Kidney glomerular epithelial cell (primary cell): ENCODE results near the gene TSPEAR.
"Not testable (repeated sequence)": the region's sequence is repeated elsewhere in the genome, so short reads cannot be mapped to it uniquely, and the experiment has no call there.

ENCODE experiments used
- DNase-seq: peaks from one replicate; lab custom pipeline; 2025; lab: John Stamatoyannopoulos, UW

Gene TSPEAR

DNA sequence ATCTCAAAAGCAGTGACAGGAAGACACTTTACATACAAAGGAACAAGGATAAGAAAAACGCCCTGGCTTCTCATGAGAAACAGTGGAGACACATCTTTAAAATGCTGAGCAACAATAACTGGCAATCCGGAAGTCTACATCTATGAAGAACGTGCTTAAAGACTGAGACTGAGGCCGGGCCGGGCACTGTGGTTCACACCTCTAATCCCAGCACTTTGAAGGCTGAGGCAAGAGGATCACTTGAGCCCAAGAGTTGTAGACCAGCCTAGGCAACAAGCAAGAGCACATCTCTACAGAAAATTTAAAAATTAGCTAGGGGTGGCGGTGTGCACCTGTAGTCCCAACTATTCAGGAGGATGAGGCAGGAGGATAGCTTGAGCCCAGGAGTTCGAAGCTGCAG is 27.3 kb downstream of the TSPEAR start:
- DNase-seq = no peak

DNA sequence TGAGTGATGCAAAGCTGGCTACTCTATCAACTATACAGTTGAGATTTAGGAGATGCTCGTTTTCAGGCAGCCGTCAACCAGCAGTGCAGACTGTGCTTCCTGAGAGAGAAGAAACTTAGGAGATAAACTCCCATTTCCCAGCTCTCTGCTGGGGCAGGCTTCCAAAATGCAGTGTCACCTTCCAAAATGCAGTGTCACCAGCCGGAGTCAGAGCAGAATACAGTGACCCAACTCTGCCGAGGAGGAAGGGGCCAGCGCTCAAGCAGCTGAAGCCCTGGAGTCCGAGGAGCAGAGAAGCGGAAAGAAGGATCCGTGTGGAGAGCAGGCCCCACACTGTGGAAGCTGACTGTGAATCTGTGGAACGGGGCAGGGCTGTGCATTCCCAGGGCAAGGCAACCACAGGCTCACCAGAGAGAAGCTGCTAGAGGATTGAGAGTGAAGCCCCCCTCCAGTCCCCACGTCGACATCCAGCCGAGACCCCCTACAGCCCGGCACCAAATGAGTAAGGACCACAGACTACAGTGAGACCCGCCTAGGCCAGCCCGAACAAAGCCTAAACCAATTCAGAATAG is 28.7 kb downstream of the TSPEAR start:
- DNase-seq = no peak

DNA sequence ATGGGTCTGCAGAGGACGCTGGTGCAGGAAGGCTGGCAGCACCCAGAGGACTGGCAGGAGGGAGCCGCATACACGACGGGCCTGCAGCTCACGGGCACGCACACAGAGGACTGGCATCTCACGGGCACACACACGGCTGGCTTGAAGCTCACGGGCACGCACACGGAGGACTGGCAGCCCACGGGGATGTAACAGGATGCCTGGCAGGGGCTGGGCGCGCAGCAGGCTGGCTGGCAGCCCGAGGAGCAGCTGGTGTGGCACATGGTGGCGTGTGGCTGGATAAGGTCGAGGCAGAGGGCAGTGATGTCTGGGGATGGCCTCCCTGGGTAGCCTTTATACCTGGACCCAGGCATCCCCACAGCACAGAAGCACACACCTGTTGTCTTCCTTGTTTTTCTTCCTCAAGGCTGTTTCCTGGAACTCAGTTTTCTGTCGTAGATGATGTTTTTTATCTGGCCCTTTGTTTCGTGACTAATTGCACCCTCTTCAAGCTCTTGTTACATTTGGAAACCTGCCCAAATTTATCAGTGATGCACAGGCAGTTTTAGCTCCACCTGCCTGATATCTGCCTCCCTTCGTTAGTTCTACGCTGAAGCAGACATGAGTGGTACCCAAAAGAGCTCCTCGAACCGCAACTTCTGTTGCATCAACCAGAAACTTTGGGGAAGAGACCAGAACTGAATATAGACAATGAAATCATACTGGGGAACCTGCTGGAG is 29.4 kb downstream of the TSPEAR start, which contains the start of gene KRTAP12-1:
Gene KRTAP12-1 (minus strand): TSS at position 303 of the 719 bp plus-strand sequence. CDS start 40 bp downstream, at position 263.
- no peak for DNase-seq

DNA sequence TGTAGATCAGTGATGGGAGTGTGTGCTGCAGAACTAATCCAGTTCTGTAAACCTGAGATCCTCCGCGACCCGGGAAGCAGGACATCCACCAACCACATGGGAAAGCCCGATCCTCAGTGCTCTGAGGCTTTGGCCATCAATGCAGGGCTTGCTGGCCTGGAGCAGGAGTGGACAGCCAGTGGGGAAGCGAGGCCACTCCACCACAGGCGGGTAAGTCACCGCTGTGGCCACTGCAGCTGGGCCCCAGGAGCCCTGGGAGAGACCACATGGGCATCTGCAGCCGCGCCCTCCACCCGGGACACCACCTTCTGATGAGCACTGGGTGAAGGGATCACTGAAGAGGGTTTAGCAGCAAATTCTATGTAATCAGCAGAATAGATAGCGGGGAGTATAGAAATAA is 30.2 kb downstream of the TSPEAR start:
- DNase-seq = no peak

DNA sequence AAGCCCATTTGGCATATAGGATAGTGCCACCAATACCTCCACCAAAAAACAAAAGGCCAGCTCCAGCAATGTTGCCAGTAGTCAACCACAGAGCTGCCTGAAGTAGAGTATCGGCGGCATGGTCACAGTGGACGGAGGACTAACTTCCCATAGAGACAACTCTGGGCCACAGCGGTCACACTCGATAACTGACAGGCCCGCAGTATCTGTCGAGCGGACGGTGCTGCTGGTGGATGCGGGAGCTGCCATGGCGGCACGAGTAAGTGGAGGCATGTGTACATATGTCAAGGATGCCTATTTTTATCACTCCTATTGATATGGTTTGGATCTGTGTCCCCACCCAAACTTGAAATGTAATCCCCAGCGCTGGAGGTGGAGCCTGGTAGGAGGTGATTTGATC is 33.5 kb downstream of the TSPEAR start:
- DNase-seq = no peak

DNA sequence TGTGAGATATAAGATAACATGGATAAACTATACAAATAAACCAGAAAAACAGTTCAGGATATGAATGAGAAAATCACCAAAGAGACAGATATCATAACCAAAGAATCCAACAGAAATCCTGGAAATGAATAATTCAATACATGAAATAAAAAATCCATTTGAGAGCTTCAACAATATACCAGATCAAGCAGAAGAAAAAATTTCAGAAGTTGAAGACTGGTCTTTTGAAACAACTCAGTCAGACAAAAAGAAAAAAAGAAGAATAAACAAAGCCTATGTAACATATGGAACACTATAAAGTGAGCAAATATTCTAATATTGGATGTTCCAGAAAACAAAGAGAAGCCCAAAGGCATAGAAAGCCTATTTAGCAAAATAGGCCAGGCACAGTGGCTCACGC is 39.5 kb downstream of the TSPEAR start:
- DNase-seq = no peak

DNA sequence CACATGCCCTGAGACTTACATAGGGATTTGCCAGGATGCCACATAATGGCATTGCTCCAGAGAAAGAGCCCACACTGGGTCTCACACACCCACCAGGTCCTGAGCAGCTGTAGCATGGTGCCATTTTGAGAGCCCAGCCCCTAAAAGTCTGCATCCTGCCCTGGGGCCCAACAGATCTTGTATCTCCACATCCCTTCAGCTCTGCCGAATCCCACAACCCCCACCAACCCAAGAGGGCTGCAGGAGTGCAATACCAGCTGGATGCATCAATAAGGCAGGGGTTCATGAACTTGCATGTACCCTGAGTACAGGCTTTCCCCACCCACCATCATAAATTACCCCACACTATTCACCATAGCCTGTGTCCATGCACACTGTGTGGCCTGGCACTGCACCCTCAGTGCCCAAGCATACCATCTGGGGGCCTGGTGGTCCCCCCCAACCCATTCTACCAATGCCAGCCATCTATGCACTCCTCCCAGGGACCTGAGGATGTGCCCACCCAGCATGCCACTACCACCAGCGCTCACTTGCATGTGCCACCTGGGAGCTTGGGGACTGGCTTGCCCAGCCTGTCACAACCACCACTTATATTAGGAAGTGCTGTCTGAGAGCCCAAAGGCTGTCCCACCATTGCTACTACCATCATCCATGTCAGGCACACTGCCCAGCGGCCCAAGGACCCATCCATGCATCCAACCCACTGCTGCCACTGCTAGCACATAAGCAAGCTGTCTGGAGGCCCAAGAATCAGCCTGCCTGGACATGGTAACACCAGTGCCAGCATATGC is 40.5 kb downstream of the TSPEAR start:
- DNase-seq = no peak

DNA sequence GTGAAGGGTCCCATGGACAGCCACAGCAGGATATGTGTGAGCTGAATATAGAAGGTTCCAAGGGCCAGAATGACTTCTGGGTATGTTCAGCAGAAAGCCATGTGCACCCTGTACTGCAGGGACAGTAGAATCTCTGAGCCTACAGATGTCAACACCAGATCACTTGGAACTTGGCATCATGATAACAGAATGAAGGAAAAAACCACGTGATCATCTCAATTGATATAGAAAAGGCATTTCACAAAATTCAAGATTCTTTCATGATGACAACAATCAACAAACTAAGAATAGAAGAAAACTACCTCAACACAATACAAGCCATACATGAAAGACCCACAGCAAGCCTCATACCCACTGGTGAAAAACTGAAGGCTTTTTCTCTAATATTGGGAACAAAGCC is 43.8 kb downstream of the TSPEAR start:
- DNase-seq = no peak

DNA sequence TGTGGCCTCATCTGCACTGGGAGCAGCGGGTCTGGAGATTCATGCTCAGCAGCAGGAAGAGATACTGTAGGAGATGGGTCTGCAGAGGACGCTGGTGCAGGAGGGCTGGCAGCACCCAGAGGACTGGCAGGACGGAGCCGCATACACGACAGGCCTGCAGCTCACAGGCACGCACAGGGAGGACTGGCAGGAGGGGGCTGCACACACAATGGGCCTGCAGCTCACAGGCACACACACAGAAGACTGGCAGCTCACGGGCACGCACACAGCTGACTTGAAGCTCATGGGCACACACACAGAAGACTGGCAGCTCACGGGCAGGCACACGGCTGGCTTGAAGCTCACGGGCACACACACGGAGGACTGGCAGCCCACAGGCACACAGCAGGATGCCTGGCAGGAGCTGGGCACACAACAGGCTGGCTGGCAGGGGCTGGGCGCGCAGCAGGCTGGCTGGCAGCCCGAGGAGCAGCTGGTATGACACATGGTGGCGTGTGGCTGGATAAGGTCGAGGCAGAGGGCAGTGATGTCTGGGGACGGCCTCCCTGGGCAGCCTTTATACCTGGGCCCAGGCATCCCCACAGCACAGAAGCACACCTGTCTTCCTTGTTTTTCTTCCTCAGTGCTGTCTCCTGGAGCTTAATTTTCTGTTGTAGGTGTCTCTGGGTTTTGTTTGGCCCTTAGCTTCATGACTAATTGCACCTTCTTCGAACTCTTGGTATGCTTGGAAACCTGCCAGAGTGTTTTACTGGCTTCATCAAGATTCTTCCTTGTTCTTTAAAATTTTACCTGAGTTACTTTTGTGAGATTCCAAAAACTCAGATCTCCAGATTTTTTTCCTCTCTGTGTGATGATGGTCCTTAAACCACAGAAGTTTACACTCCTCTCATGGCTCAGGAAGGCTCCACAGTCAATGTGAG is 44.7 kb downstream of the TSPEAR start, which contains the start of gene KRTAP12-2:
Gene KRTAP12-2 (minus strand): TSS at position 527 of the 920 bp plus-strand sequence. CDS start 41 bp downstream, at position 486.
- no peak for DNase-seq

DNA sequence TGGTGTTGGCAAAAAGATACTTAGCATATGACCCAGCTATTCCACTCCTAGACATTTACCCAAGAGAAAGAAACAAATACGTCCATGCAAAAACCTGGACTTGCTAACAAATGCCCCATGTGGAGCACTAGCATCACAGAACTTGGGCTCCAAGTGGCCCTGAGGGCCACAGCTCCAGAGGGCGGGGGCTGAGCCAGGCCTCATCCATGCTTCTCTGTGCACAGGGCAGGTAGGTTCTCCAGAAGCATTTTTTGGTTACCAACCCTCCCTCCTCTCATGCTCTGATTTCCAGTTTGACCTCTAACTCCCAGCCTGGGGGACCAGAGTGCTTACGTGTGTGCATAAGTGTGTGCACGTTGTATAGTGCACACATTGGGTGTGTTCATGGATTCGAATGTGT is 46.7 kb downstream of the TSPEAR start:
- DNase-seq = no peak

DNA sequence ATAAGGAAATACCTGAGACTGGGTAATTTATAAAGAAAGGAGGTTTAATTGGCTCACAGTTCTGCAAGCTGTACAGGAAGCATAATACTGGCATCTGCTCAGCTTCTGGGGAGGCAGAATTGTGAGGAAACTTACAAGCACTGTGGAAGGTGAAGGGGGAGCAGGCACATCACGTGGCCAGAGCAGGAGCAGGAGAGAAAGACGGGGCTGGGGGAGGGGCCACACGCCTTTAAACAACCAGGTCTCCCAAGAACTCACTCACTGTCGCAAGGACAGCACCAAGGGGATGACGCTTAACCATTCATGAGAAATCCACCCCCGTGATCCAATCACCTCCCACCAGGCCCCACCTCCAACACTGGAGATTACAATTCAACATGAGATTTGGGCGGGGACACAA is 49.8 kb downstream of the TSPEAR start:
- not testable (repeated sequence) for DNase-seq

DNA sequence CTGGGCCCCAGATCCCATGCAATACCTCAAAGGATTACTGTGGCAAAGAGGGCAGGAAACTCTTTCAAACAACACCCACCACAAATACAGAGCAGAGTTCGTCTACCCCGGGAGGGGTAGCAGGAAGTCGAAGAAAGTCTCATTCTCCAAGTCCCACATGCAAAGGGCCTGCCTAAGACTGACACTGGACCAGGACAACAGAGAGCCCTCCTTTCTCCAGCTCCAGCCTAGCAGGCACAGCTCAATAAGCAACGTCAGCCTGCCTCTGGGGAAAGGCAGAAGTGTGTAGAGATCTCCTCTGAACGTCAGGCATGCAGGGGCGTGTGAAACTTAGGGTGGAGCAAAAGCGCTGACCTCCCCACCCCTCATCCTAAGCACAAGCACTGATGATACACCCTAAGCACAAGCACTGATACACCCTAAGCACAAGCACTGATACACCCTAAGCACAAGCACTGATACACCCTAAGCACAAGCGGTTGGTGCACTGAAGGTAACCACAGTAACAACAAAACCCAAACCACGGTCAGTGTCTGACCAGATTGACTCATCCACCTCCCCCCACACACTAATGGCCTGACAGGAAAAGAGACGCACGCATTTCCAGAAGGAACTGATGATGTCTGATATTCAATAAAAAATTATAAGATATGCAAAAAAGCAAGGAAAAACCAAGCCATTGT is 52.3 kb downstream of the TSPEAR start:
- no peak for DNase-seq

DNA sequence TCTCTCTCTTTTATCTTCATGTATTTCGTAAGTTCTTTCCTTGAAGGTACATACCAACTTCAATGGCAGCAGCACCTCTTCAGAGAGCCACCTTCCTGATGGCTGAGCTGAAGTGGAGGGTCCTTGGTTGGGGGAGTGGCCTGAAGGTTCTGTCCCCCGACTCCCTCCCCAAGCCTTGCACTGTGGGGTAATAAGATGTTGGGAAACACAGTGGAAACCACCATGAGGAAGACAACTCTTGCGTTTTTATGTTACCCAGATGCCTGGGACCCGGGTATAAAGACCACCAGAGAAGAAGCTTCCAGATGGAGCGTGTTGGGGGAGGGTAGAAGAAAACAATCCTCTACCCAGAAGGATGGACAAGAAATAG is 52.8 kb downstream of the TSPEAR start:
- no peak for DNase-seq

DNA sequence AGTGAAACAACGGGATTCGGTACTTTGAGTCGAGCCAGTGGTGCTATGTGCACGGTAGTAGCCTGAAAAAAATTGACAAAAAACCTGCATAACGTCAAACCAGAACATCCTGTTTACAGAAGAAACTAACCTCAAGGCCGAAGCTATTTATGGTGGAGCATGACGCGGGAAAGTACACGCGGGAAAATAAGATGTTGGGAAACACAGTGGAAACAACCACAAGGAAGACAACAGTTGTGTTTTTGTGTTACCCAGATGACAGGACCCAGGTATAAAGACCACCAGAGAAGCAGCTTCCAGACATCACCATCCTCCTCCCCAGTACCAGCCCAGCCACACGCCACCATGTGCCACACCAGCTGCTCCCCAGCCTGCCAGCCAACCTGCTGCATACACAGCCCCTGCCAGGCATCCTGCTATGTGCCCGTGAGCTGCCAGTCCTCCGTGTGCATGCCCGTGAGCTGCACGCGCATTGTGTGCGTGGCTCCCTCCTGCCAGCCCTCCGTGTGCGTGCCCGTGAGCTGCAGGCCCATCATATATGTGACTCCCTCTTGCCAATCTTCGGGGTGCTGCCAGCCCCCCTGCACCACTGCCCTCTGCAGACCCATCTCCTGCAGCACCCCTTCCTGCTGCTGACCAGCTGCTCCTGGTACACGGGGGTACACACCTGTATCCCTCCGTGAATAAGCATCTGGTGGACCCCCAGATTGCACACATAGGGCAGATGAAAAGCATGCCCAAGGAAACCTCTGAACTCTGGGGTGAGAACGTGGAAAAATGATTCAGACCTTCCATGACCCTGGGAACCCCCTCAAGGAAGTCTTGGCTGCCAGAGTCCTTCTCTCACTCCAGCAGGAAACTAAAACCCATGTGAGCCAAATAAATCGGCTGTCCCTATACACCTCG is 53.5 kb downstream of the TSPEAR start, which contains the start of gene KRTAP12-3:
Gene KRTAP12-3 (plus strand): TSS at position 298 of the 906 bp plus-strand sequence. CDS start 48 bp downstream, at position 346.
- no peak for DNase-seq

DNA sequence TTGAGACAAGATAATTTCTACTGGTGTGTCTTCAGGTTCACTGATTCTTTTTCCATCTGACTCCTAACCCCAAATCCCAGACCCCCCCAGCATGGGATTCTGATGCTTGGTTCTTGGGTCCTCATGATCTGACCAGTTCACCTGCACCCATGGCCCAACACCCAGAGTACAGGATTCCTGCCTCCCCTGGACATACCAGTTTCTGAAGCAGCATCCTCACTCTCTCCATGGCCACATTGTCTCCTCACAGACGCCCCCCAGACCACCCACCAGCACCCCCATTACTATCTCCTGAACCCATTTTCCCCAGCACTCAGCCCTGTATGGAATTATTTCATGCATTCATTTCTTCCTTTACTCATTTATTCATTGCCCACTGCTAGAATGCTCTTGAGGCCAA is 54.5 kb downstream of the TSPEAR start:
- no peak for DNase-seq

DNA sequence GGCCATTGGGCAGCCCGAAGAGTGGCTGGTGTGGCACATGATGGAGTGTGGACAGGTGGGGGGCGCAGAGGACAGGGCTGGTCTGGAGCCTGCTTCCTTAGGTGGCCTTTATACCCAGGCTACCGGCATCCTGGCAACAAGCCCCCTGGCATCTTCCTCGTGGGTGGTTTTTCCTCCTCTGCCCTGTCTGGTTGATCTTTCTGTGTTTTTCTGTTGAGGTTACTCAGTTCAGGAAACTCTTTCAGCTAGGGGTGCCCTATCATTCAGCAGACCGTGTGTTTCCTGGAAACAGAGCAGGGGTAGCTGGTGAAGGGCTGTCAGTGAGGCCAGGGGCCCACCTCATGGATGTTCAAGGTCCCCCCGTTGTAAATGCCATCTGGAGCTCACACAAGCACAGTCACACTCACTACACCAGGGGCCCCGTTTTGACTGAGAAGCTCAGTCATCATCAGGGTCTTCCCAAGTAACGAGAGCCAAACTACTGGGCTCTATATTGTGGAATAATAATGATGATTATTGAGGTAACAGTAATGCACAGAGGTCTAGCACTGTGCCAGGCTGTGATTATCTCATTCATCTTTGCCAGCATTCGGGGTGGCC is 56.7 kb downstream of the TSPEAR start, which contains the start of gene KRTAP12-4:
Gene KRTAP12-4 (minus strand): TSS at position 84 of the 600 bp plus-strand sequence. CDS start 45 bp downstream, at position 39.
- DNase-seq = no peak

DNA sequence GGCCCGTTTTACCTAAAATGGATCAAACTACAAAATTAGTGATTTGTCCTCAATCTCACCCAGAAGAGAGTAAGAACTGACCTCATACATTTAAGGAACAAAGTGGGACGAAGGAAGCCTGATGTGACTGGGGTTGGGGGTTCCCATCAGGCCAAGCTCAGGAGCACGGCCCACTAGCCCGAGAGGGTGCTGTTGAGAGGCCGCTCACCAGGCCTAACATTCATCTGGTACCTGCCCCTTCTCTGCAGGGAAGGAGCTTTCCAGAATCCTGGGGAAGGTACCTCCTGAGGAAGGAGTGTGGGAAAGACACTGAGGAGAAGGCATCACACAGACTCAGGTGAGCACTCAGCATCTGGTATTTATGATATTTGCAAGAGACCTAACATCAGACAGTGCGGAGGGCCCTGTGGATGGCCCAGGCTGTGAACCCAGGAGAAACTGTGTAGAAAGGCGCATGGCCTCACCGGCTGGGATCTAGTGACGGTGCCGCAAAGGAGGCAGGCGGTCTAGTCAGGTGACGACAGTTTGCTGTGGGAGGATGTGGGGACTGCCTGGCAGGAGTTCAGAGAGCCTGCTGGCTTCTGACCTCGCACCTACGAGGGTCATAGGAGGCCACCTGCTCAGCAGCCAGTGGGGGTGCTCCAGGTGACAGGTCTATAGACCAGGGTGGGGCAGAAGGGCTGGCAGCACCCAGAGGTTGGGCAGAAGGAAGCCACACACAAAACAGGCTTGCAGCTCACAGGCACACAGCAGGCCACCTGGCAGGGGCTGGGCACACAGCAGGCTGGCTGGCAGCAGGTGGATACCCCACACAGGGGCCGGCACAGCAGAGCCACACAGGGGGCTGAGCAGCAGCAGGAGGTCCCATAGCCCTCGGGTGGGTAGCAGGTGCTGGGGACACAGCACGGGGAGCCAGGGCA is 57.5 kb downstream of the TSPEAR start:
- no peak for DNase-seq

DNA sequence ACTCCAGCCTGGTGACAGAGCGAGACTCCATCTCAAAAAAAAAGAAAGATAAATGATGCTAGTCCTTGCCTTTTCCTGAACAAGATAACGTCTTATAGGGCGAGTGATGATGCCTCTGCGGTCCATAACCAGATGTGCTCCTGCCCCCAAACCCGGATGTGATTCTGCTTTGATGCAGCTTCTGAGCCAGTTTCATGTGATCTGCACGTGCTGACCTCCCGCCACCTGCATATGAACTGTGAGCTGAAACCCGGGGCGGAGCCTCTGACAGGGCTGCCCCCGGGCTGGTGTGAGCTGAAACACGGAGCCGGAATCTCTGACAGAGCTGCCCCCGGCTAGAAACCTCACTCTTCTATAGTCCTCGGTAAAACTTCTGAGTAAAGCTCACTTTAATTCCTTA is 58.2 kb downstream of the TSPEAR start:
- no peak for DNase-seq
